Measurements from ENCODE around the gene SYT5.

DNA sequence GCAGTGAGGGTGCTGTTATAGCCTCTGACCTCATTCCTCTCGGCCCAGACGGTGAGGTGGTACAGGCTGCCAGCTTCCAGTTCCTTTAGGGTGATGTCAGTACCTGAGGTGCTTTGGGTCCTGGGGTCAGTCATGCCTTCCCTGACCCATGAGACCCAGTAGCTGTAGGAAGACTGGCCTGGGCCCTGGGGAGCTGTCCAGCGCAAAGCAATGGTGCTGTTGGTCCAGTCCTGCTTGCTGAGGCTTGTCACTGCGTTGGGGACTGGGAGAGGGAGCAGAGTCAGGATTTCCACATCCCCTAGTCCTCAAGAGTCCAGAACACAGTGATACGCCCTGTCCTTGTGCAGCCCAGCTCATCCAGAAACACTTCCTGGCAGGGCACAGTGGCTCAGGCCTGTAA is 18.6 kb upstream of the SYT5 start:
- TF ChIP-seq, protein P1, sequence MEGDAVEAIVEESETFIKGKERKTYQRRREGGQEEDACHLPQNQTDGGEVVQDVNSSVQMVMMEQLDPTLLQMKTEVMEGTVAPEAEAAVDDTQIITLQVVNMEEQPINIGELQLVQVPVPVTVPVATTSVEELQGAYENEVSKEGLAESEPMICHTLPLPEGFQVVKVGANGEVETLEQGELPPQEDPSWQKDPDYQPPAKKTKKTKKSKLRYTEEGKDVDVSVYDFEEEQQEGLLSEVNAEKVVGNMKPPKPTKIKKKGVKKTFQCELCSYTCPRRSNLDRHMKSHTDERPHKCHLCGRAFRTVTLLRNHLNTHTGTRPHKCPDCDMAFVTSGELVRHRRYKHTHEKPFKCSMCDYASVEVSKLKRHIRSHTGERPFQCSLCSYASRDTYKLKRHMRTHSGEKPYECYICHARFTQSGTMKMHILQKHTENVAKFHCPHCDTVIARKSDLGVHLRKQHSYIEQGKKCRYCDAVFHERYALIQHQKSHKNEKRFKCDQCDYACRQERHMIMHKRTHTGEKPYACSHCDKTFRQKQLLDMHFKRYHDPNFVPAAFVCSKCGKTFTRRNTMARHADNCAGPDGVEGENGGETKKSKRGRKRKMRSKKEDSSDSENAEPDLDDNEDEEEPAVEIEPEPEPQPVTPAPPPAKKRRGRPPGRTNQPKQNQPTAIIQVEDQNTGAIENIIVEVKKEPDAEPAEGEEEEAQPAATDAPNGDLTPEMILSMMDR (conservative IDR thresholded peaks at IDR 0.05; ENCODE audit: low read length), result no peak
- TF ChIP-seq EZH2phosphoT487 (IDR thresholded peaks at IDR 0.05; ENCODE audit: borderline replicate concordance, low read depth, low read length), result no peak

Data from OCI-LY7 (cell line).